ENCODE results near the gene PRKCZ. TPM values are rescaled to one million over a fixed set of nuclear protein-coding genes. Genes with fewer than 3 reads are reported as not detected.

The PRKCZ gene
- total RNA-seq, 4 donors from 2014 or later = 0.29 to 8.8 (median 3.9) TPM

- Histone ChIP-seq H3K27ac (no peak overlapping the region), H3K36me3 (no peaks in the 10 kb centered on the region), H3K4me1 (no peaks in the 10 kb centered on the region), H3K4me3 (no peak overlapping the region), H3K27me3 (no peaks in the 10 kb centered on the region), H3K9me3 (no peaks in the 10 kb centered on the region)
- DNase-seq = no peak
- intact Hi-C loops (cut with DNase I; ENCODE audit: low total_unique reads) = no loop called here
- TF ChIP-seq POLR2A (IDR thresholded peaks at IDR 0.05) (no peak), CTCF (IDR thresholded peaks at IDR 0.05) (no peak)
Measured at GRCh38 chr1:2059290-2059953, 9.2 kb downstream of the PRKCZ start.

GRCh38 chr1:2060072-2060471, 9.9 kb downstream of the PRKCZ start:
- intact Hi-C loops (cut with DNase I; ENCODE audit: low total_unique reads) = no loop called here

GRCh38 chr1:2060535-2060934, 10.3 kb downstream of the PRKCZ start:
- no peaks in the 10 kb centered on the region for H3K36me3 ChIP-seq
- no peak for DNase-seq
- intact Hi-C loops (cut with DNase I; ENCODE audit: low total_unique reads) = no loop called here
- no peaks in the 10 kb centered on the region for H3K4me1 ChIP-seq
- H3K9me3 ChIP-seq = no peaks in the 10 kb centered on the region
- H3K4me3 ChIP-seq = no peak overlapping the region
- no peak for TF ChIP-seq POLR2A (IDR thresholded peaks at IDR 0.05)
- no peaks in the 10 kb centered on the region for H3K27me3 ChIP-seq
- H3K27ac ChIP-seq = no peak overlapping the region

More at GRCh38 chr1:2060072-2060471, 9.9 kb downstream of the PRKCZ start:
- no peak overlapping the region for H3K27ac ChIP-seq
- H3K27me3 ChIP-seq = no peaks in the 10 kb centered on the region
- no peak overlapping the region for H3K4me3 ChIP-seq
- no peaks in the 10 kb centered on the region for H3K4me1 ChIP-seq
- H3K36me3 ChIP-seq = no peaks in the 10 kb centered on the region
- TF ChIP-seq CTCF (IDR thresholded peaks at IDR 0.05) (no peak), POLR2A (IDR thresholded peaks at IDR 0.05) (no peak)
- no peaks in the 10 kb centered on the region for H3K9me3 ChIP-seq
- no peak for DNase-seq

GRCh38 chr1:2061065-2061778, 11.0 kb downstream of the PRKCZ start:
- no peak for DNase-seq
- H3K36me3 ChIP-seq = no peaks in the 10 kb centered on the region
- no peak overlapping the region for H3K27ac ChIP-seq
- TF ChIP-seq CTCF (IDR thresholded peaks at IDR 0.05) = no peak
- TF ChIP-seq POLR2A (IDR thresholded peaks at IDR 0.05) = no peak
- intact Hi-C loops (cut with DNase I; ENCODE audit: low total_unique reads) = no loop called here
- no peak overlapping the region for H3K4me3 ChIP-seq
- H3K9me3 ChIP-seq = no peaks in the 10 kb centered on the region
- no peaks in the 10 kb centered on the region for H3K4me1 ChIP-seq
- no peaks in the 10 kb centered on the region for H3K27me3 ChIP-seq

- Histone ChIP-seq H3K36me3 (no peaks in the 10 kb centered on the region), H3K27ac (no peak overlapping the region), H3K4me1 (no peaks in the 10 kb centered on the region), H3K4me3 (no peak overlapping the region), H3K27me3 (no peaks in the 10 kb centered on the region), H3K9me3 (no peaks in the 10 kb centered on the region)
- TF ChIP-seq CTCF (IDR thresholded peaks at IDR 0.05) (no peak), POLR2A (IDR thresholded peaks at IDR 0.05) (no peak)
- intact Hi-C loops (cut with DNase I; ENCODE audit: low total_unique reads) = no loop called here
- DNase-seq = no peak
Measured at GRCh38 chr1:2065699-2066098, 15.5 kb downstream of the PRKCZ start.

All from uterus (tissue), 4 donors.